ENCODE measurements around the gene NACC2.

The NACC2 gene

DNA sequence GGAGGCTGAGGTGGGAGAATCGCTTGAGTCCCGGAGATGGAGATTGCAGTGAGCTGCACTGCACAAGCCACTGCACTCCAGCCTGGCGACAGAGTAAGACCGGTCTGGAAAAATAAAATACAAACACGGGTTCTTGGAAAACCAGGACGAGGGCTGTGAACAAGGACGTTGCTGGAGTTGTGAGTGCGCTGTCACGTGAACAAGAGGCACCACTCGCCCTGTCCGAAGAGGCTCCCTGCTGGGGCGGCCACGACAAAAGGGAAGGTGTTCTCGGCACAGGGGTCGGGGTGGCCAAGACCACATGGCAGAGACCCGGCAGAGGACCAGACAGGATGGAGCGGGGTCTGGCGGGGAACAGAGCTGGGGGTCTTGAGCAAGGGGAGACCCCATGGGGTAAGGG lies 103.3 kb downstream of the NACC2 start:
- no peak overlapping the region for H3K4me3 ChIP-seq (replicated peaks in 1 of 2; ENCODE audit: low read depth in 2 of 2, low read length in 2 of 2)
- DNase-seq (ENCODE audit: low read depth in 2 of 2), result no peak
- TF ChIP-seq CTCF (IDR thresholded peaks at IDR 0.05; ENCODE audit: low read depth, low read length), result no peak

DNA sequence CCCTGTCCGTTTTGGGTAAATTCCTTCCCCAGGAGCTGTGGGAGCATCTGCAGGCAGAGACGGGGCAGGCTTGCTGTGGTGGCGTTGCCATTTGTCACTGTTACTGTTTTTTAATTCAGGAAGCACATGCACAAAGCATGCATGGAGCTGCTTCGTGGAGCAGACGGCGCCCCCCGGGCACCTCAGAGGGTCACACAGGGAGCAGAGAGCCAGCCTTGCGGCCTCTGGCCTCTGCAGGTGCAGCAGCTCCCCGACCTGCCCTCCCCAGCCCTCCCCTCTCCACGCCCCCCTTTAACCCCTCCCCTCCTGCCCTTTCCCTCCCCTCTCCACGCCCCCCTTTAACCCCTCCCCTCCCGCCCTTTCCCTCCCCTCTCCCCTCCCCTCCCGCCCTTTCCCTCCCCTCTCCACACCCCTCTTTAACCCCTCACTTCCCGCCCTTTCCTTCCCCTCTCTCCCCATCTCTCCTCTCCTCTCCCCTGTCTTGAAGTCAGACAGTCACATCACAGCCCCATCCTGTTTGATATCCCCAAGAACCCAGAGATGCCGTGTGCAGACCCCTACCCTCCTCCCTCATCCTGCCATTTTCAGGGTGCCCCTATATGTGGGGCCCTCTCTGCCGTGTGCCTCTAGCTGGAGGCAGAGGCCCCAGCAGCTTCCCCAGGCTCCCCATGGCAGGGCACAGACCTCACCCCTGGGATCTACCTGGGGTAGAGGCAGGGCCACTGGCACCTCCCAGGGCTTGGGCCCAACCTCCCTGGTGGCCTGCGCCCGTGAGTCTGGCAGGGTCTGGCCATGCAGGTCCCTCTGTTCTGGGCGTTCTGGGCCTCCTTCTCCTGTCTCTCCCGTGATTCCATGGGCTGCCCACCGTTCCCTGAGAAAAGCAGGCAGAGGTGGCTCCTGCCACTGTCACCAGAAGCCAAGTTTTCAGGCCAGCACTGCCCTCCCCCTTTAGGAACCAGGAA lies 104.3 kb downstream of the NACC2 start:
- peak; percentile 62 to 81 for DNase-seq (ENCODE audit: low read depth in 2 of 2)
- no peak overlapping the region for H3K4me3 ChIP-seq (replicated peaks in 1 of 2; ENCODE audit: low read depth in 2 of 2, low read length in 2 of 2)
- no peak for TF ChIP-seq CTCF (IDR thresholded peaks at IDR 0.05; ENCODE audit: low read depth, low read length)

DNA sequence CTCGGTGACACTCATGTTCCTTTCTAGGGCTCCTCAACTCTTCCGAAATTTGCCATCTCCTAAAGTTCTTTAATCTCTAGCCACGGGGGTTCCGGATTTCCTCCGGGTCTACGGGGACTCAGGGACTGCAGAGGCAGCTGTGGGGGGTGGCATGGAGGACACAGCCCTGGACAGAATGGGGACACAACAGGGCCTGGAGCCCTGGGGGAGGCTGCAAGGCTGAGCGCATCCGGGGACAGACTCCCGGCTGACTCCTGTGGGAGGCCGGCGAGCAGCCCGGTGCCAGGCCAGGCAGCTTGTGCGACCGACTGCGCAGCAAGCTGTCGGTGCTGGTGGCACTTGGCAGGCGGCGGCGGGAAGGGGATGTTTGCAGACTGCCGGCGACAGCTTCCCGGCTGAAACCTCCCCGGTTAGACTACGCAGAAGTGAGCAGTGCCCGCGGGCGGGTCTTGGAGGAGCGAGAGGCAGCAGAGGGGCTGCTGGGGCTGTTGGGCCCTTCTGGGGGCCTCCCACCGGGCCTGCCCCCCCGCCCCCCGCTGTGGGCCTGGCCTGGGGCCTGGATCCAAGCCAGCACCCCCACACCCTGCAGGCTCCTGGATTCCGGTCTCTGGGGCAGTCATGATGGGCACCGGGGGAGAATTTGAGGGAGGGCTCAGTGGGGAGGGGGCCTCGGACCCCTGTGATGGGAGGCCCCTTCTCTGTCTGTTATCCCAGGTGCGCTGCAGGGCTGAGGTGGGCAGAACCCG lies 105.2 kb downstream of the NACC2 start:
- no peak overlapping the region for H3K4me3 ChIP-seq (replicated peaks in 1 of 2; ENCODE audit: low read depth in 2 of 2, low read length in 2 of 2)
- no peak for DNase-seq (ENCODE audit: low read depth in 2 of 2)
- TF ChIP-seq CTCF (IDR thresholded peaks at IDR 0.05; ENCODE audit: low read depth, low read length), result no peak

GRCh38 chr9:135989157-135989556 lies 105.9 kb downstream of the NACC2 start:
- TF ChIP-seq CTCF (IDR thresholded peaks at IDR 0.05; ENCODE audit: low read depth, low read length), result no peak
- no peak for DNase-seq (ENCODE audit: low read depth in 2 of 2)
- no peak overlapping the region for H3K4me3 ChIP-seq (replicated peaks in 1 of 2; ENCODE audit: low read depth in 2 of 2, low read length in 2 of 2)

DNA sequence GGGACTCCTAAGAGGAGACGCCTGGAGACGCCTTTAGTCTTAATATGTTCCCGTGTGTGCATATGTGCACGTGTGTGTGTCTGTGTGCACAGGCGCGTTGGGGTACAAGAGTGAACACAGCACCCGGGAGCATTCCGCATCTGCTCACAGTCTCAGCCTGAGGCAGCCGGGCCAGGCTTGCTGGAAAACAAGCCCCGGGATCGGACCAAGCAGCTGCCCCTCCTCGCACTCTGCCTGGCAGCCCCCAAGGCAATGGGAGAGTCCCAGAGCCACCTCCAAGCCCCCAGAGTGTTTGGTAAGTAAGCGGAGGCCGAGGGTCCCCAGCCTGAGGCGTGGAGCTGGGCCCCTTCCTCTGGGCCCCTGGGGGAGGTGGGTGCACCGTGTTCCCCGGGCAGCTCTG lies 106.6 kb downstream of the NACC2 start:
- no peak for DNase-seq (ENCODE audit: low read depth in 2 of 2)
- no peak for TF ChIP-seq CTCF (IDR thresholded peaks at IDR 0.05; ENCODE audit: low read depth, low read length)
- H3K4me3 ChIP-seq (replicated peaks in 1 of 2; ENCODE audit: low read depth in 2 of 2, low read length in 2 of 2), result no peak overlapping the region

DNA sequence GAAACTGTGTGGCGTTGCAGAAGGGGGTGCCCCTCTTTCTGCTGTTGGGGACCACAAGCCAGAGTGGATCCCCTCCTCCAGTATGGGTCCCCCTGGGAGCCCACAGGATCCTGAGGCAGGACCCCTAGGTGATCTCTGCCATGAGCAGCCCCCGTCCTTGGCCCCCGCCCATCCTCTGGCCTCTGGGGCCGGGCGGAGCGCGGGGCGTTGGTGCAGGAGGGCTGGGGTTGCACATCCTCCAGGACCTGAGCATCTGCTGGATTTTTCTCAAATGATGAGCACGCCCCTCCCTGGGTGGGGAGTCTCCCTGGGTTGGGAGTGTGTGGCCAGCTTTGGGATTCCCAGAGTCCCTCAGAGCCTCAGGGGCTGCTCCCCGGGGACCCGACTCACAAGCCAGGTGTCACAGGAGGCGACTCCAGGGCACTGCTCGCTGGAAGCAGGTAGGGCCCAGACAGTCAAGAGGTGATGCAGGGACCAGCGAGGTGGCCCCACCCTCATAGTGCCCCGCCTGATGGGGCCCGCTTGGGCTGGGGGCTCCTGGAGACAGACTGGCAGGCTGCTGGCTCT lies 107.2 kb downstream of the NACC2 start:
- DNase-seq (ENCODE audit: low read depth in 2 of 2), result no peak
- TF ChIP-seq CTCF (IDR thresholded peaks at IDR 0.05; ENCODE audit: low read depth, low read length), result no peak
- no peak overlapping the region for H3K4me3 ChIP-seq (replicated peaks in 1 of 2; ENCODE audit: low read depth in 2 of 2, low read length in 2 of 2)

All from cardiac fibroblast (primary cell).